ENCODE data around the gene NUP210L.
"Not testable (repeated sequence)": the region's sequence is repeated elsewhere in the genome, so short reads cannot be mapped to it uniquely, and the experiment has no call there.

DNA sequence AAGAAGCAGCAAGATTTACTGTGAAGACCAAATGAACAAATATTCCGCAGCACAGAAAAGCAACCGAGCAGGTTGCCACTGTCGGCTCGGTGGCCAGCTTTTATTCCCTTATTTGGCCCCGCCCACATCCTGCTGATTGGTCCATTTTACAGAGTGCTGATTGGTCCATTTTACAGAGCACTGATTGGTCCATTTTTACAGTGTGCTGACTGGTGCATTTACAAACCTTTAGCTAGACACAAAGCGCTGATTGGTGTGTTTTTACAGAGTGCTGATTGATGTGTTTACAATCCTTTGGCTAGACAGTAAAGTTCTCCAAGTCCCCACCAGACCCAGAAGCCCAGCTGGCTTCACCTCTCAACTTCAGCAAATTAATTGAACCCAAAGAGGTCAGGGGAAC lies 71.8 kb downstream of the NUP210L start:
- TF ChIP-seq, protein P1, sequence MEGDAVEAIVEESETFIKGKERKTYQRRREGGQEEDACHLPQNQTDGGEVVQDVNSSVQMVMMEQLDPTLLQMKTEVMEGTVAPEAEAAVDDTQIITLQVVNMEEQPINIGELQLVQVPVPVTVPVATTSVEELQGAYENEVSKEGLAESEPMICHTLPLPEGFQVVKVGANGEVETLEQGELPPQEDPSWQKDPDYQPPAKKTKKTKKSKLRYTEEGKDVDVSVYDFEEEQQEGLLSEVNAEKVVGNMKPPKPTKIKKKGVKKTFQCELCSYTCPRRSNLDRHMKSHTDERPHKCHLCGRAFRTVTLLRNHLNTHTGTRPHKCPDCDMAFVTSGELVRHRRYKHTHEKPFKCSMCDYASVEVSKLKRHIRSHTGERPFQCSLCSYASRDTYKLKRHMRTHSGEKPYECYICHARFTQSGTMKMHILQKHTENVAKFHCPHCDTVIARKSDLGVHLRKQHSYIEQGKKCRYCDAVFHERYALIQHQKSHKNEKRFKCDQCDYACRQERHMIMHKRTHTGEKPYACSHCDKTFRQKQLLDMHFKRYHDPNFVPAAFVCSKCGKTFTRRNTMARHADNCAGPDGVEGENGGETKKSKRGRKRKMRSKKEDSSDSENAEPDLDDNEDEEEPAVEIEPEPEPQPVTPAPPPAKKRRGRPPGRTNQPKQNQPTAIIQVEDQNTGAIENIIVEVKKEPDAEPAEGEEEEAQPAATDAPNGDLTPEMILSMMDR (conservative IDR thresholded peaks at IDR 0.05; ENCODE audit: low read length), result not testable (repeated sequence)
- not testable (repeated sequence) for TF ChIP-seq EZH2phosphoT487 (IDR thresholded peaks at IDR 0.05; ENCODE audit: borderline replicate concordance)
